GM12872 (cell line): ENCODE results near the gene INPP5D.
A peak's percentile ranks its signal among the peaks of the same experiment; 100 is the strongest.

Experiments
- TF ChIP-seq, protein P1 (sequence below): IDR thresholded peaks from 3 replicates; pipeline ENCODE4 v1.5.1; 2011; ENCODE audit warnings: low read depth, mild to moderate bottlenecking, low read length, moderate library complexity; ENCODE audit not compliant: insufficient read depth

The INPP5D gene

DNA sequence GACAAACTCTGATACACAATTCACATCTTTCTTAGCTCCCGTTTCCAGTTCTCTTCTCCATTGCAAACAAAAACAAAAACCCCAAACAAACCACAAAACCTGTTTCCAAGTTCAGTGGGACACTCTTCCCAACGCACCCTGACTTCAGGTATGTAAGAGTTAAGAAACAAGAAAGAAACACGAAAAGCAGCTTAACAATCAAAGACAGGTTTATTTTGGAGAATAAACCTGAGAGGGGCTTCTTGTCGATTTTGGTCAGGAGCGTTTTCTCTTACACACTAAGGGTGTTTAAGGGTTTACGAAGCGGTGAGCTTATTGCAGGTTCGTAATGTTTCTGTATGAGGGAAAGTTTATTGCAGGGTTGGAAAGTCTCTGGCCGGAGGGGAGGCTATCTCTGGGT, 190.4 kb downstream of the INPP5D start:
- TF ChIP-seq, protein P1, sequence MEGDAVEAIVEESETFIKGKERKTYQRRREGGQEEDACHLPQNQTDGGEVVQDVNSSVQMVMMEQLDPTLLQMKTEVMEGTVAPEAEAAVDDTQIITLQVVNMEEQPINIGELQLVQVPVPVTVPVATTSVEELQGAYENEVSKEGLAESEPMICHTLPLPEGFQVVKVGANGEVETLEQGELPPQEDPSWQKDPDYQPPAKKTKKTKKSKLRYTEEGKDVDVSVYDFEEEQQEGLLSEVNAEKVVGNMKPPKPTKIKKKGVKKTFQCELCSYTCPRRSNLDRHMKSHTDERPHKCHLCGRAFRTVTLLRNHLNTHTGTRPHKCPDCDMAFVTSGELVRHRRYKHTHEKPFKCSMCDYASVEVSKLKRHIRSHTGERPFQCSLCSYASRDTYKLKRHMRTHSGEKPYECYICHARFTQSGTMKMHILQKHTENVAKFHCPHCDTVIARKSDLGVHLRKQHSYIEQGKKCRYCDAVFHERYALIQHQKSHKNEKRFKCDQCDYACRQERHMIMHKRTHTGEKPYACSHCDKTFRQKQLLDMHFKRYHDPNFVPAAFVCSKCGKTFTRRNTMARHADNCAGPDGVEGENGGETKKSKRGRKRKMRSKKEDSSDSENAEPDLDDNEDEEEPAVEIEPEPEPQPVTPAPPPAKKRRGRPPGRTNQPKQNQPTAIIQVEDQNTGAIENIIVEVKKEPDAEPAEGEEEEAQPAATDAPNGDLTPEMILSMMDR = no peak

DNA sequence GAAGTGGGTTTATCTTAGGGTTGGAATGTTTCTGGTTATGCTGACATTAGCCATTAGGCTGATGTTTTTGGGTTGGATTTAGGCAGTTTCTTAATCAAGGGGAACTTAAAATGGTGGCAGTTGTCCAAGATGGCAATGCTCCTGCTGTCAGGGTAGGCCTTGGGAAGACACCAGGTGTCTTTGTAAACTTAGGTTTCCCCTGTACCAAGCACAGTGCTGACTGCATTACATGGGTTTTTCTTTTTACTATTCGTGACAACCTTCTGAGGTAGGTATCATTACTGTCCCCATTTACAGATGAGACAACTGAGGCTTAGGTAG, 190.8 kb downstream of the INPP5D start:
- TF ChIP-seq, protein P1 = no peak

DNA sequence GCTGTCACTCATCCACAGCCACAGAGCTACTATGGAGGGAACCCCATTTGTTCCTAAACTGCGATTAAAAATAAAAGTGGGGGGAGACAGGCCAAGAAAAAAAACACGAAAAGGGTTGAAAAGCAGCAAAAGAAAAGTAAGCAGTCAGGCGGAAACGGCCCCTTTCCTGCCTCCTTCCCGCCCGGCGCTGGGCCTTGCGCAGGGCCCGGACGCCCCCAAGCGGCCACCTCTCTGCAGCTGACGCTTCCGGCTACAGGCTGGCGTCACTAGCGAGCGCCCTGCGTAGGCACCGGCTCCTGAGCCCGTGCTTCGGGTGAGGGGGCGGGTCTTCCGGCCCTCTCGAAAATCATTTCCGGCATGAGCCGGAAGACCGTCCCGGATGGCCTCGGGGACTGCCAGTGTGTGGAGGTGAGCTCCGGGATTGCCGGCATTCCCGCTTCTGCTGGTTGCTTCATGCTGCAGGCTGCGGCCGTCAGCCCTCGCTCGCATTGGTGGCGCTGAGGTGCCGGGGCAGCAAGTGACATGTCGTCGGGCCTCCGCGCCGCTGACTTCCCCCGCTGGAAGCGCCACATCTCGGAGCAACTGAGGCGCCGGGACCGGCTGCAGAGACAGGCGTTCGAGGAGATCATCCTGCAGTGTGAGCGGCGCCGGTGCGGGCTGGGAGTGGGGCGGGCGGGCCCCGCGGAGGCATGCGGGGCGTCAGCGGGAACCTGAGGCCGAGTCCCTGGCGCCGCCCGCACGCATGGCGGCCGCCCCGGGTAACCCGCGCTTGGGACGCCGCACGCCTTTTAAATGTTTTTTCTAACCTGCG, 191.4 kb downstream of the INPP5D start, which contains the start of gene ATG16L1:
Gene ATG16L1, plus strand, starts transcription at position 368 of the 811 bp plus-strand sequence. Its CDS starts 155 bp downstream, at position 523.
- TF ChIP-seq, protein P1 = peak; percentile 93

DNA sequence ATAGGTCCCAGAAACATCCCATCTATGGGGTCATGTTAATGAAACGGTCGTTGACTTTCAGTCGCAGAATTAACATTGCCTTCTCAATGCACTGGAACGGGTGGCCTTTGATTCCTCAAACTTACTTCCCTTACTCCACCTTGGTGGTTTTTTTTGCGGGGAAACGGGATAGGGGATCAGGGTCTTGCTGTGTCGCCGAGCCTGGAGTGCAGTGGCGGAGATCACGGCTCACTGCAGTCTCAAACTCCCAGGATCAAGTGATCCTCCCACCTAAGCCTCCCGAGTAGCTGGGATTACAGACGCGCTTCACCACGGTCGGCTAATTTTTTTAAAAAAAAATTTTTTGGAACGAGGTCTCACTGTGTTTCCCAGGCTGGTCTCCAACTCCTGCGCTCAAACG, 192.1 kb downstream of the INPP5D start:
- TF ChIP-seq, protein P1 = no peak

DNA sequence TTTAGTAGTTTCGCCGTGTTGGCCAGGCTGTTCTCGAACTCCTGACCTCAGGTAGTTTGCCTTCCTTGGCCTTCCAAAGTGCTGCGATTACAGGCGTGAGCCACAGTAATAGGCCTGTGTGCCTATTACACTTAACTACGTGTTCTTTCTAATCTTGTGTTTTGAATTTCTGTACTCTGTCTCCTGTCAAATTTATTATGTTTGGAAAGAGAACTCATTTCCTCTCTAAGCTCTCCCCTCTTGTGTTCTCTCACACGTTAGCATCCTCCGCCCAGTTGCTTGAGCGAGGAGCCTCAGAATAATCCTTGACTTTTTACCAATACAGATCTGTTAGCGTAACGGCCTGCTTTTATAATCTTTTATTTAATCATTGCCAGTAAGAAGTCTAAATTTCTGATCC, 195.0 kb downstream of the INPP5D start:
- TF ChIP-seq, protein P1 = no peak

DNA sequence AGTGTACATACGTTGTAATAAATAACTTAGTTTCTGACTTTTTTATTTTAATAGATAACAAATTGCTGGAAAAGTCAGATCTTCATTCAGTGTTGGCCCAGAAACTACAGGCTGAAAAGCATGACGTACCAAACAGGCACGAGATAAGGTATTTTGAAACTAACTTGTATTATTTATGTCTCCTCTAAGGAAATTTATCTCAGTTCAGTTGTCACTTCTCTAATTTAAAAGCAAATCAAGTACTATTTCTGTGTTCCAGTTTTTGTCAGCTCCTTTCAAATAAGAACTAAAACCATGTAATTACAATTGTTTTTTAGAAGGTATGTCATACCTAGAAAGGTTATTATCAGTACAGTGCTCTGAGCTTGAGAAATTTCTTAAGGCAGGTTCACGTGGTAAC, 195.9 kb downstream of the INPP5D start:
- TF ChIP-seq, protein P1 = no peak
